Endothelial cell of umbilical vein (primary cell): Measurements from ENCODE around the gene GJE1. TPM values are rescaled to one million over a fixed set of nuclear protein-coding genes. Genes with fewer than 3 reads are reported as not detected.

ENCODE experiments used
- BruUV-seq: library from RNA; stranded (reverse); fragments of 400-500 nt; replicated peaks from 2 replicates; lab custom pipeline; 2021; lab: Mats Ljungman, UMichigan
- CTCF ChIA-PET: fragments of 300-600, 350-600 bp; sonication (Branson Sonifier 250); formaldehyde crosslinking; loops from one replicate; lab custom pipeline; 2021; ENCODE audit warnings: antibody characterized with exemption, inconsistent platforms; lab: Charles Lee
- POLR2A ChIA-PET: fragments of 300-600, 350-600 bp; sonication (Branson Sonifier 250); formaldehyde crosslinking; loops from one replicate; lab custom pipeline; 2021; ENCODE audit warnings: antibody characterized with exemption, inconsistent platforms; lab: Charles Lee
- DNase-seq: peaks from one replicate; pipeline ENCODE4 v3.0.0-alpha.2; 2011; ENCODE audit warnings: low read depth, low spot score
- FAIRE-seq: peaks from 2 replicates; lab custom pipeline; 2011; peaks lifted over from hg19 to GRCh38; lab: Jason Lieb, UNC
- H2AFZ ChIP-seq: 2 replicates; pipeline ENCODE4 v1.6.0; 2012; ENCODE audit warnings: low read depth, low read length, control low read depth, inconsistent platforms
- H3K27ac ChIP-seq: 2 replicates; pipeline ENCODE4 v1.5.1; 2011; ENCODE audit warnings: low read depth, mild to moderate bottlenecking, control low read depth, low read length, moderate library complexity; ENCODE audit not compliant: insufficient read depth
- H3K27me3 ChIP-seq, 2 experiments: 2 replicates each; pipeline versions ENCODE4 v1.6.0 to v1.6.1; 2011; ENCODE audit warnings: low read length in 2 of 2, mixed read lengths in 1 of 2; ENCODE audit not compliant: control insufficient read depth in 2 of 2, insufficient read depth in 2 of 2
- H3K36me3 ChIP-seq, 2 experiments: 2 replicates in 1 of 2; 3 replicates in 1 of 2; pipeline ENCODE4 v1.5.1; 2011; ENCODE audit warnings: low read length in 2 of 2, mild to moderate bottlenecking in 1 of 2, moderate library complexity in 1 of 2; ENCODE audit not compliant: control insufficient read depth in 2 of 2, insufficient read depth in 2 of 2; ENCODE audit errors: extremely low read depth in 1 of 2
- H3K4me1 ChIP-seq: 3 replicates; pipeline ENCODE4 v1.5.1; 2011; ENCODE audit warnings: mild to moderate bottlenecking, low read length; ENCODE audit not compliant: control insufficient read depth, insufficient read depth; ENCODE audit errors: extremely low read depth
- H3K4me2 ChIP-seq: 2 replicates; pipeline ENCODE4 v1.6.1; 2011; ENCODE audit warnings: low read length, control low read depth, mixed read lengths; ENCODE audit not compliant: insufficient read depth
- H3K4me3 ChIP-seq, 3 experiments: fragments of 200-600 bp in 1 of 3; sonication (generic), shearing (Covaris generic) in 1 of 3; replicated peaks in 1 of 3; 2 replicates each; pipeline ENCODE4 v1.5.1; 2011 to 2016; ENCODE audit warnings: control low read depth in 3 of 3, low read length in 3 of 3, mild to moderate bottlenecking in 2 of 3, inconsistent platforms in 1 of 3, low read depth in 1 of 3, moderate library complexity in 1 of 3; ENCODE audit not compliant: insufficient read depth in 1 of 3
- H3K79me2 ChIP-seq: 2 replicates; pipeline ENCODE4 v1.6.0; 2012; ENCODE audit warnings: low read length, inconsistent platforms; ENCODE audit not compliant: control insufficient read depth, insufficient read depth
- H3K9ac ChIP-seq: replicated peaks from 2 replicates; pipeline ENCODE3; 2011; ENCODE audit warnings: low read length, control low read depth; ENCODE audit not compliant: insufficient read depth; ENCODE audit errors: extremely low read depth
- H3K9me1 ChIP-seq: replicated peaks from 3 replicates; pipeline ENCODE4 v1.6.0; 2011; ENCODE audit warnings: mild to moderate bottlenecking, low read length; ENCODE audit not compliant: control insufficient read depth, insufficient read depth; ENCODE audit errors: extremely low read depth
- H3K9me3 ChIP-seq: replicated peaks from 2 replicates; pipeline ENCODE4 v1.5.1; 2012; ENCODE audit warnings: low read length, inconsistent platforms; ENCODE audit not compliant: control insufficient read depth, insufficient read depth
- H4K20me1 ChIP-seq: replicated peaks from 2 replicates; pipeline ENCODE3; 2011; ENCODE audit warnings: mild to moderate bottlenecking, low read length; ENCODE audit not compliant: control insufficient read depth, insufficient read depth; ENCODE audit errors: extremely low read depth
- EZH2 ChIP-seq: IDR thresholded peaks from 2 replicates; pipeline ENCODE4 v1.6.1; 2012; ENCODE audit warnings: borderline replicate concordance, low read depth, mild to moderate bottlenecking, moderate library complexity, low read length, inconsistent platforms; ENCODE audit not compliant: severe bottlenecking
- FOS ChIP-seq: IDR thresholded peaks from 2 replicates; pipeline ENCODE4 v1.6.1; 2011; ENCODE audit warnings: mild to moderate bottlenecking, low read length, moderate library complexity, borderline replicate concordance; ENCODE audit not compliant: insufficient read depth
- GATA2 ChIP-seq: IDR thresholded peaks from 2 replicates; pipeline ENCODE4 v1.7.0; 2011; ENCODE audit warnings: low read depth, mild to moderate bottlenecking, moderate library complexity, mixed read lengths, low read length; ENCODE audit not compliant: insufficient read length, insufficient read depth
- JUN ChIP-seq: IDR thresholded peaks from 2 replicates; pipeline ENCODE4 v1.6.1; 2011; ENCODE audit warnings: borderline replicate concordance, low read depth; ENCODE audit not compliant: insufficient read length, insufficient read depth
- MYC ChIP-seq: IDR thresholded peaks from one replicate; pipeline ENCODE4 v1.6.1; 2011; ENCODE audit warnings: mild to moderate bottlenecking, low read depth, low read length
- POLR2A ChIP-seq: IDR thresholded peaks from 2 replicates; pipeline ENCODE4 v1.6.1; 2012; ENCODE audit warnings: low read depth, mild to moderate bottlenecking, control low read depth, low read length
- POLR2AphosphoS5 ChIP-seq: IDR thresholded peaks from 2 replicates; pipeline ENCODE4 v1.6.1; 2012; ENCODE audit warnings: low read depth, mild to moderate bottlenecking, control low read depth, low read length, moderate library complexity; ENCODE audit not compliant: insufficient read depth
- dilution Hi-C: fragments of 300-500 bp; cut with MboI; formaldehyde crosslinking; loops from one replicate; pipeline ENCODE4 v1.15.0; 2019; ENCODE audit warnings: low sequenced_read_pairs; ENCODE audit not compliant: extremely low pct_ligation_motif_present
- intact Hi-C: fragments of 100-400 bp; cut with micrococcal nuclease; formaldehyde crosslinking; loops from one replicate; pipeline ENCODE4 v1.10.0; 2022
- polyA plus RNA-seq, 4 experiments: library from polyadenylated mRNA; depleted of rRNA in 3 of 4; stranded (reverse) in 3 of 4; unstranded in 1 of 4; fragments of >200 nt; gene quantifications; 2 replicates each; pipeline versions ENCODE4 v1.2.1 to v1.2.3, GENCODE V29; 2011 to 2012; ENCODE audit warnings: missing spikeins in 1 of 4
- total RNA-seq: library from RNA; stranded (reverse); gene quantifications from 2 replicates; pipeline ENCODE4 v1.2.3, GENCODE V29; 2021
- TF ChIP-seq, protein P1 (sequence below), 2 donors: IDR thresholded peaks; 1 replicate in 1 of 2; 2 replicates in 1 of 2; pipeline ENCODE4 v1.5.1; 2011; ENCODE audit warnings: low read length in 2 of 2, mild to moderate bottlenecking in 2 of 2, moderate library complexity in 2 of 2, control low read depth in 1 of 2, inconsistent platforms in 1 of 2, low read depth in 1 of 2; ENCODE audit not compliant: insufficient read depth in 1 of 2; ENCODE audit errors: extremely low read depth in 1 of 2
- TF ChIP-seq, protein P2 (sequence below): IDR thresholded peaks from 2 replicates; pipeline ENCODE4 v1.6.1; 2011; ENCODE audit not compliant: insufficient read depth, insufficient read length

GJE1 gene
- total and polyA plus RNA-seq, 2 donors (not counting 3 experiments of a cell fraction or from before 2014, with no cell fraction given) = not detected

DNA sequence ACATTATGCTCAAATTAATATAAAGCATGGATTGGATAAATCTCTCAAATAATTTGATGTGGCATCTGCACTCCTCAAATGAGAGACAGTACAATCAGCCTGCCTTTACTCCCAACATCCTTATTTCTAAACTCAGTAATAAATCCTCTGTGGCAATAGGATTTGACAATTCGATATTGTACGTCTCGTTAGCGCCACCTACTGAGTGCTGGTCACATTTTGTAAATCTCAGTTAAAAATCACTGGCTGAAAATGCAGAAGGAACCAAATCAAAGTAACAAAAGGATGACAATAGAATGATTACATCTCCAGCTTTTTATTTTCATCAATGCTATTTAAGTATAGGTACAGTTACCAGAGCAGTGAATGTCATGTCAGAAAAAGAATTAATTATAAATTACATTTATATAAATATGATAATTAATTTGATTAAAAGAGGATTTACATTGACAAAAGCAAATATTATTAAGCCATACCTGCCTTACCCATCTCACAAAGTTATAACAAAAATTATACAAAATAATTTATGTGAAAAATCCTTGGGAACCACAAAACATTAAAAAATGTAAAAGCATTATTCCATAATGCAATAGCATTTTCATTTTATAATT is 20.2 kb upstream of the GJE1 start:
- Histone ChIP-seq H3K4me3 (no peak overlapping the region), H3K9me3 (no peaks in the 10 kb centered on the region), H3K9ac (no peak overlapping the region), H3K36me3 (no peaks in the 10 kb centered on the region), H3K9me1 (no peaks in the 10 kb centered on the region), H3K79me2 (no peaks in the 10 kb centered on the region), H3K4me1 (no peaks in the 10 kb centered on the region), H3K27me3 (no peaks in the 10 kb centered on the region), H4K20me1 (no peaks in the 10 kb centered on the region), H3K4me2 (no peak overlapping the region), H2AFZ (no peak overlapping the region), H3K27ac (no peak overlapping the region)
- TF ChIP-seq POLR2A = no peak
- no peak for TF ChIP-seq EZH2
- TF ChIP-seq, protein P1, sequence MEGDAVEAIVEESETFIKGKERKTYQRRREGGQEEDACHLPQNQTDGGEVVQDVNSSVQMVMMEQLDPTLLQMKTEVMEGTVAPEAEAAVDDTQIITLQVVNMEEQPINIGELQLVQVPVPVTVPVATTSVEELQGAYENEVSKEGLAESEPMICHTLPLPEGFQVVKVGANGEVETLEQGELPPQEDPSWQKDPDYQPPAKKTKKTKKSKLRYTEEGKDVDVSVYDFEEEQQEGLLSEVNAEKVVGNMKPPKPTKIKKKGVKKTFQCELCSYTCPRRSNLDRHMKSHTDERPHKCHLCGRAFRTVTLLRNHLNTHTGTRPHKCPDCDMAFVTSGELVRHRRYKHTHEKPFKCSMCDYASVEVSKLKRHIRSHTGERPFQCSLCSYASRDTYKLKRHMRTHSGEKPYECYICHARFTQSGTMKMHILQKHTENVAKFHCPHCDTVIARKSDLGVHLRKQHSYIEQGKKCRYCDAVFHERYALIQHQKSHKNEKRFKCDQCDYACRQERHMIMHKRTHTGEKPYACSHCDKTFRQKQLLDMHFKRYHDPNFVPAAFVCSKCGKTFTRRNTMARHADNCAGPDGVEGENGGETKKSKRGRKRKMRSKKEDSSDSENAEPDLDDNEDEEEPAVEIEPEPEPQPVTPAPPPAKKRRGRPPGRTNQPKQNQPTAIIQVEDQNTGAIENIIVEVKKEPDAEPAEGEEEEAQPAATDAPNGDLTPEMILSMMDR (IDR thresholded peaks at IDR 0.05; ENCODE audit: extremely low read depth in 1 of 2, insufficient read depth in 1 of 2, low read depth in 1 of 2, low read length in 2 of 2) = peak; percentile 57
- no peak for TF ChIP-seq MYC
- FAIRE-seq = peak; percentile 88
- intact Hi-C loops (loop anchor here (1.0 to 5.0 kb wide), 3 partner anchors 123 to 860 kb away; no protein-coding TSS in a partner anchor), dilution Hi-C loops (no loop called here)
- ChIA-PET POLR2A (no interaction called here), CTCF (interaction anchor here (0.9 to 4.1 kb wide), 9 partner anchors 10 to 548 kb away, joined by 3 to 60 read pairs (median 3); no protein-coding TSS in a partner anchor)
- DNase-seq = peak; percentile 76
- BruUV-seq = no TSS peak

DNA sequence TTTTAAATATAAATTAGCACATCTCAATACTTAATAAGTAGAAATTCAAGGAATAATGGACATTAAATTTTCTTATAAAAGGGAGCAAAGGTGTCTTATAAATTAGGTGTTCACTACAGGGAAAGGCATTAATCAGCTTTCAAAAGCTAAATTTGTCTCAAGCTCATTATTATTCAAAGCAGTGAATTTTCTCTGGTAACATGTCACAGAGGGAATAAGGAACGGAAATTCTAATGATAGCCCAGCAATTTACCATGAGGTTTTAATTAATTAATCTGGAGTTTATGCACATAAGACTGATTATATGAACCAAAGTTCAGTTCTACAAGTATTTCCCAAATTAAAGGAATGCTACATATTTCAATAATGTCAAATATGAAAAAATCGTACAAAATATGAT is 15.4 kb upstream of the GJE1 start:
- no peak for TF ChIP-seq JUN
- no peak for TF ChIP-seq EZH2
- TF ChIP-seq POLR2A = no peak
- TF ChIP-seq POLR2AphosphoS5 = no peak
- no peak for TF ChIP-seq MYC
- TF ChIP-seq, protein P2, sequence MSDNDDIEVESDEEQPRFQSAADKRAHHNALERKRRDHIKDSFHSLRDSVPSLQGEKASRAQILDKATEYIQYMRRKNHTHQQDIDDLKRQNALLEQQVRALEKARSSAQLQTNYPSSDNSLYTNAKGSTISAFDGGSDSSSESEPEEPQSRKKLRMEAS = no peak
- TF ChIP-seq FOS = no peak
- TF ChIP-seq, protein P1 (IDR thresholded peaks at IDR 0.05; ENCODE audit: extremely low read depth in 1 of 2, insufficient read depth in 1 of 2, low read depth in 1 of 2, low read length in 2 of 2) = no peak
- no peak for TF ChIP-seq GATA2
- H4K20me1 ChIP-seq = no peaks in the 10 kb centered on the region
- no peaks in the 10 kb centered on the region for H3K9me3 ChIP-seq
- DNase-seq (no peak), FAIRE-seq (no peak)
- peaks cover 0 to 2% of the 10 kb centered on the region in 2 experiments for H3K27me3 ChIP-seq
- H3K79me2 ChIP-seq = no peaks in the 10 kb centered on the region
- dilution Hi-C loops = no loop called here
- no peak overlapping the region for H3K27ac ChIP-seq
- H3K9ac ChIP-seq = no peak overlapping the region
- H2AFZ ChIP-seq = no peak overlapping the region
- no peak overlapping the region for H3K4me3 ChIP-seq
- intact Hi-C loops = no loop called here
- H3K9me1 ChIP-seq = no peaks in the 10 kb centered on the region
- POLR2A ChIA-PET = no interaction called here
- CTCF ChIA-PET = no interaction called here
- no peak overlapping the region for H3K4me2 ChIP-seq
- BruUV-seq = no TSS peak
- no peaks in the 10 kb centered on the region for H3K36me3 ChIP-seq
- H3K4me1 ChIP-seq = no peaks in the 10 kb centered on the region
